ENCODE results near the gene ATP1B2.

The ATP1B2 gene

GRCh38 chr17:7688808-7689316, 38.1 kb downstream of the ATP1B2 start:
- no peak for DNase-seq (ENCODE audit: low read depth, low spot score)

GRCh38 chr17:7695586-7695985, 44.9 kb downstream of the ATP1B2 start:
- DNase-seq (ENCODE audit: low read depth, low spot score) = no peak
- no peak overlapping the region for H3K4me3 ChIP-seq (ENCODE audit: low read depth, low read length)
- in situ Hi-C loops (cut with HindIII; ENCODE audit: low sequenced_read_pairs) = no loop called here
- TF ChIP-seq CTCF (IDR thresholded peaks at IDR 0.05; ENCODE audit: low read depth, low read length) = no peak

More at GRCh38 chr17:7688808-7689316, 38.1 kb downstream of the ATP1B2 start:
- in situ Hi-C loops (cut with HindIII; ENCODE audit: low sequenced_read_pairs) = no loop called here
- peak overlapping the region; percentile 82 for H3K4me3 ChIP-seq (ENCODE audit: low read depth, low read length)
- TF ChIP-seq CTCF (IDR thresholded peaks at IDR 0.05; ENCODE audit: low read depth, low read length) = no peak

GRCh38 chr17:7697828-7698588, 47.3 kb downstream of the ATP1B2 start:
- no peak for DNase-seq (ENCODE audit: low read depth, low spot score)
- in situ Hi-C loops (cut with HindIII; ENCODE audit: low sequenced_read_pairs) = no loop called here
- no peak overlapping the region for H3K4me3 ChIP-seq (ENCODE audit: low read depth, low read length)

GRCh38 chr17:7700510-7700909, 49.8 kb downstream of the ATP1B2 start:
- no peak for DNase-seq (ENCODE audit: low read depth, low spot score)
- in situ Hi-C loops (cut with HindIII; ENCODE audit: low sequenced_read_pairs) = no loop called here
- no peak overlapping the region for H3K4me3 ChIP-seq (ENCODE audit: low read depth, low read length)
- TF ChIP-seq CTCF (IDR thresholded peaks at IDR 0.05; ENCODE audit: low read depth, low read length) = no peak

More at GRCh38 chr17:7697828-7698588, 47.3 kb downstream of the ATP1B2 start:
- TF ChIP-seq CTCF (IDR thresholded peaks at IDR 0.05; ENCODE audit: low read depth, low read length) = no peak

- no peak for TF ChIP-seq CTCF (IDR thresholded peaks at IDR 0.05; ENCODE audit: low read depth, low read length)
- in situ Hi-C loops (cut with HindIII; ENCODE audit: low sequenced_read_pairs) = no loop called here
- no peak overlapping the region for H3K4me3 ChIP-seq (ENCODE audit: low read depth, low read length)
- no peak for DNase-seq (ENCODE audit: low read depth, low spot score)
Measured at GRCh38 chr17:7701681-7702080, 51.0 kb downstream of the ATP1B2 start.

GRCh38 chr17:7702776-7703175, 52.0 kb downstream of the ATP1B2 start:
- no peak for DNase-seq (ENCODE audit: low read depth, low spot score)
- H3K4me3 ChIP-seq (ENCODE audit: low read depth, low read length) = no peak overlapping the region
- TF ChIP-seq CTCF (IDR thresholded peaks at IDR 0.05; ENCODE audit: low read depth, low read length) = no peak
- in situ Hi-C loops (cut with HindIII; ENCODE audit: low sequenced_read_pairs) = no loop called here
